K562 (cell line): ENCODE data around the gene CNGA1. TPM values are rescaled to one million over a fixed set of nuclear protein-coding genes. Genes with fewer than 3 reads are reported as not detected.

Experiments
- ATAC-seq: fragments of 200-7000 bp; cut with Tn5 transposase; 3 replicates; pipeline ENCODE4 v1.9.1; 2020; ENCODE audit warnings: moderate library complexity
- BruUV-seq: library from RNA; stranded (reverse); fragments of 400-500 nt; replicated peaks from 2 replicates; lab custom pipeline; 2021; lab: Mats Ljungman, UMichigan
- CTCF ChIA-PET: fragments of 300-600 bp; formaldehyde crosslinking; extraction: SDS; loops from one replicate; lab custom pipeline; 2021; ENCODE audit warnings: low intra/inter-chr PET ratio; lab: Yijun Ruan, JAX
- POLR2A ChIA-PET: fragments of 300-600, 350-650 bp; sonication (Branson Sonifier 250); formaldehyde crosslinking; extraction: SDS; loops from one replicate; lab custom pipeline; 2021; ENCODE audit warnings: antibody characterized with exemption, inconsistent platforms; lab: Yijun Ruan, JAX
- DNase-seq, 4 experiments: peaks; one replicate each; pipeline versions ENCODE4 v3.0.0 to v3.0.0-alpha.2; 2011 to 2018; ENCODE audit warnings: low spot score in 3 of 4, mixed read lengths in 3 of 4; ENCODE audit errors: extremely low read depth in 1 of 4
- FAIRE-seq: peaks from 2 replicates; lab custom pipeline; 2011; peaks lifted over from hg19 to GRCh38; lab: Jason Lieb, UNC
- H2AFZ ChIP-seq: 2 replicates; pipeline ENCODE4 v1.6.0; 2011; ENCODE audit warnings: low read depth, low read length, control low read depth, inconsistent platforms
- H3K27ac ChIP-seq: fragments of 200-600 bp; 3 replicates; pipeline ENCODE4 v1.8.0; 2011; ENCODE audit warnings: low read depth, mild to moderate bottlenecking, control low read depth, inconsistent platforms, low read length, moderate library complexity, mixed read lengths; ENCODE audit errors: extremely low read depth
- H3K27me3 ChIP-seq, 2 experiments: fragments of 300-600 bp in 1 of 2; 2 replicates in 1 of 2; 3 replicates in 1 of 2; pipeline versions ENCODE4 v1.6.0 to v1.8.0; 2011; ENCODE audit warnings: inconsistent platforms in 2 of 2, low read length in 2 of 2, mild to moderate bottlenecking in 1 of 2, mixed read lengths in 1 of 2, moderate library complexity in 1 of 2; ENCODE audit not compliant: control insufficient read depth in 2 of 2, insufficient read depth in 2 of 2
- H3K36me3 ChIP-seq: fragments of 300-600 bp; 3 replicates; pipeline ENCODE4 v1.8.0; 2011; ENCODE audit warnings: mild to moderate bottlenecking, low read length, inconsistent platforms; ENCODE audit not compliant: control insufficient read depth, insufficient read depth
- H3K4me1 ChIP-seq, 2 experiments: fragments of 200-600 bp in 1 of 2; replicated peaks in 1 of 2; 2 replicates in 1 of 2; 3 replicates in 1 of 2; pipeline versions ENCODE4 v1.5.1 to v1.8.0; 2011; ENCODE audit warnings: inconsistent platforms in 2 of 2, low read length in 2 of 2, mild to moderate bottlenecking in 1 of 2, mixed read lengths in 1 of 2, moderate library complexity in 1 of 2; ENCODE audit not compliant: control insufficient read depth in 2 of 2, insufficient read depth in 2 of 2
- H3K4me2 ChIP-seq: 2 replicates; pipeline ENCODE4 v1.6.1; 2011; ENCODE audit warnings: low read length, control low read depth, inconsistent platforms, mixed read lengths; ENCODE audit not compliant: insufficient read depth
- H3K4me3 ChIP-seq: fragments of 200-600 bp; sonication (generic), shearing (Covaris generic); 2 replicates; pipeline ENCODE4 v1.5.1; 2016; ENCODE audit warnings: control low read depth, inconsistent platforms
- H3K79me2 ChIP-seq: fragments of 200-600 bp; 3 replicates; pipeline ENCODE4 v1.8.0; 2011; ENCODE audit warnings: low read length, inconsistent platforms; ENCODE audit not compliant: control insufficient read depth, insufficient read depth
- H3K9ac ChIP-seq, 2 experiments: 2 replicates each; pipeline versions ENCODE4 v1.6.0 to v1.6.1; 2011; ENCODE audit warnings: low read depth in 2 of 2, low read length in 2 of 2, control low read depth in 1 of 2, inconsistent platforms in 1 of 2, mild to moderate bottlenecking in 1 of 2, mixed read lengths in 1 of 2; ENCODE audit not compliant: insufficient read depth in 1 of 2
- H3K9me1 ChIP-seq: one replicate; pipeline ENCODE4 v1.6.0; 2011; ENCODE audit warnings: inconsistent platforms, mild to moderate bottlenecking, low read length, moderate library complexity; ENCODE audit not compliant: control insufficient read depth, insufficient read depth
- H3K9me3 ChIP-seq: replicated peaks from 2 replicates; pipeline ENCODE4 v1.5.1; 2011; ENCODE audit warnings: low read depth, low read length, inconsistent platforms; ENCODE audit not compliant: control insufficient read depth, insufficient read depth
- H4K20me1 ChIP-seq: replicated peaks from 2 replicates; pipeline ENCODE4 v1.6.1; 2011; ENCODE audit warnings: low read length, inconsistent platforms, mixed read lengths; ENCODE audit not compliant: control insufficient read depth, insufficient read depth
- RFX1 ChIP-seq: fragments of 450-650 bp; IDR thresholded peaks from 2 replicates; pipeline ENCODE4 v1.6.1; 2016; ENCODE audit warnings: mild to moderate bottlenecking, moderate library complexity
- WGBS: fragments of 100-300 bp; shearing (Covaris generic); methylation state at CpG from one replicate; pipeline ENCODE4 v1.1.6; 2016; ENCODE audit warnings: low coverage, mixed read lengths; ENCODE audit not compliant: insufficient coverage; ENCODE audit errors: missing lambda C conversion rate; 5-methylcytosine and 5-hydroxymethylcytosine counted together
- in situ Hi-C: fragments of 300-500 bp; cut with MboI; formaldehyde crosslinking; loops from 4 replicates; pipeline ENCODE4 v1.15.0; 2018; ENCODE audit warnings: inconsistent platforms, mixed read lengths
- intact Hi-C: fragments of 100-400 bp; cut with micrococcal nuclease; formaldehyde crosslinking; loops from 2 replicates; pipeline ENCODE4 v1.14.2; 2022
- polyA plus RNA-seq, 8 experiments: library from polyadenylated mRNA; depleted of rRNA in 4 of 8; stranded (reverse) in 5 of 8; unstranded in 3 of 8; fragments of >200 nt; fragmentation: Nextera tagmentation in 2 of 8; fragmentation: Illumina TruSeq in 1 of 8; extraction: Ambion mirVana in 2 of 8; extraction: Trizol in 1 of 8; gene quantifications; 2 replicates each; pipeline versions ENCODE4 v1.2.1 to v1.2.3, GENCODE V29; 2011 to 2014; ENCODE audit warnings: inconsistent platforms in 1 of 8, missing spikeins in 1 of 8
- total RNA-seq, 7 experiments: library from RNA; depleted of rRNA in 6 of 7; stranded (reverse); fragments of >200 nt in 6 of 7; fragmentation: Illumina TruSeq in 2 of 7; extraction: Trizol in 2 of 7; gene quantifications; 2 replicates each; pipeline versions ENCODE4 v1.2.1 to v1.2.3, GENCODE V29; 2011 to 2021; ENCODE audit warnings: low replicate concordance in 1 of 7
- TF ChIP-seq, protein P1 (sequence below): fragments of 250-450 bp; sonication (Bioruptor Pico); IDR thresholded peaks from 2 replicates; pipeline ENCODE4 v1.5.0; 2022; ENCODE audit warnings: mild to moderate bottlenecking

The CNGA1 gene
- total and polyA plus RNA-seq, 9 of the 15 experiments (the other 6 are each of a cell fraction or from before 2014, with no cell fraction given), result 0.03 to 0.29 (median 0.04) TPM; not detected in 5

DNA sequence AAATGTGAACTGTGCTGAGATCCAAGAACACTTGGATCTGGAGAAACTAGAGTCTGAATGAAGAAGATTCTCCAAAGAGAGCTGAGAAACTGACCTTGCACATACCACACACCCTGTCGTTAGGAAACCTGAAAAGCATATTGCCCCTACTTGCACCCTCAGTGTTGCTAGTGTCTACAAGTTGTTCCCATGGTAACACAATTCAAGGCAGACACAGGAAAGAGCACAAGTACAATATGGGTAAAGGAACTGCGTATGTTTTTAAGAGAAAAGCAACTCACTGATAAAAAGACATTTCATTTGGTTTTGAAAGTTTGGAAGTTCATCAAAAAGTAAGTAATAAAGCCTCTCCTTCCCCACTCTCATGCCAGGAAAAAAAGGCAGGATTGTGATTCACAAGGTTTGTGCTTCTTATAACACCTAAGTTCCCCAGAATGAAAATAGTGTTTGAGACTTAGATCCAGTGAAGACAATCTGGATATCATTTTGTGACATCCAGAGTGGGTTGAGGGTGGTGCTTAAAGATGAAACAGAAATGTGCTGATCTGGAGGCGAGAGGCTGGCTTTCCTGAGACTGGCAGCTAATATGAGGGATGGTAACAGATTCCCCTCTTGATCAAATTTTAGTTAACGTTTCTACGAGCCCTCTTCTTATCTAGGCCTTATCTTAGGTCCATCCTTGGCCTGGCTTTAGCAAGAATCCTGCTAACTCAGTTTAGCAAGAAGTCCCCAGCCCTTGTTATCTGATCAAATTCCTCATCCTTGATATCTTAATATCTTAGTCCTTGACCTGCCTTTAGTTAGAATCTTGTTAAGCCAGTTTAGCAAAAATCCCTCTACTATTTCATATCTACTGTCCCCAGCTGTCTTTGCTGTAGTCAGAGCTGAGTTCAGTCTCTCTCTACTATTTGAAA is 42.4 kb upstream of the CNGA1 start:
- DNase-seq (no peak), ATAC-seq (no peak), FAIRE-seq (no peak)
- Histone ChIP-seq H3K36me3 (no peaks in the 10 kb centered on the region), H3K4me3 (no peak overlapping the region), H3K9me3 (no peaks in the 10 kb centered on the region), H4K20me1 (no peaks in the 10 kb centered on the region), H3K27me3 (no peaks in the 10 kb centered on the region), H3K9ac (no peak overlapping the region), H2AFZ (no peak overlapping the region; the same call in 1 of the 2 replicates), H3K9me1 (no peaks in the 10 kb centered on the region), H3K4me2 (no peak overlapping the region), H3K4me1 (no peaks in the 10 kb centered on the region), H3K79me2 (no peaks in the 10 kb centered on the region), H3K27ac (no peak overlapping the region)
- POLR2A ChIA-PET, result interaction anchor here (1.7 kb wide), 1 partner anchor 12 kb away, joined by 3 read pairs; no protein-coding TSS in a partner anchor
- CTCF ChIA-PET, result no interaction called here
- no TSS peak for BruUV-seq
- in situ Hi-C loops, result no loop called here
- intact Hi-C loops, result no loop called here
- TF ChIP-seq RFX1, result peak; percentile 57
- TF ChIP-seq, protein P1, sequence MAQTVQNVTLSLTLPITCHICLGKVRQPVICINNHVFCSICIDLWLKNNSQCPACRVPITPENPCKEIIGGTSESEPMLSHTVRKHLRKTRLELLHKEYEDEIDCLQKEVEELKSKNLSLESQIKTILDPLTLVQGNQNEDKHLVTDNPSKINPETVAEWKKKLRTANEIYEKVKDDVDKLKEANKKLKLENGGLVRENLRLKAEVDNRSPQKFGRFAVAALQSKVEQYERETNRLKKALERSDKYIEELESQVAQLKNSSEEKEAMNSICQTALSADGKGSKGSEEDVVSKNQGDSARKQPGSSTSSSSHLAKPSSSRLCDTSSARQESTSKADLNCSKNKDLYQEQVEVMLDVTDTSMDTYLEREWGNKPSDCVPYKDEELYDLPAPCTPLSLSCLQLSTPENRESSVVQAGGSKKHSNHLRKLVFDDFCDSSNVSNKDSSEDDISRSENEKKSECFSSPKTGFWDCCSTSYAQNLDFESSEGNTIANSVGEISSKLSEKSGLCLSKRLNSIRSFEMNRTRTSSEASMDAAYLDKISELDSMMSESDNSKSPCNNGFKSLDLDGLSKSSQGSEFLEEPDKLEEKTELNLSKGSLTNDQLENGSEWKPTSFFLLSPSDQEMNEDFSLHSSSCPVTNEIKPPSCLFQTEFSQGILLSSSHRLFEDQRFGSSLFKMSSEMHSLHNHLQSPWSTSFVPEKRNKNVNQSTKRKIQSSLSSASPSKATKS, result no peak
- WGBS, result 9% methylated on average over 5 of the region's 5 CpGs
